GM12878 (cell line): ENCODE measurements around the gene CD82. TPM values are rescaled to one million over a fixed set of nuclear protein-coding genes. Genes with fewer than 3 reads are reported as not detected.

Experiments used
- ATAC-seq: fragments of 200-7000 bp; cut with Tn5 transposase; 3 replicates; pipeline ENCODE4 v1.9.1; 2020; ENCODE audit warnings: mild to moderate bottlenecking, moderate library complexity
- BruUV-seq: library from RNA; stranded (reverse); fragments of 400-500 nt; replicated peaks from 2 replicates; lab custom pipeline; 2021; lab: Mats Ljungman, UMichigan
- CTCF ChIA-PET: fragments of 300-600 bp; sonication (Branson Sonifier 250); formaldehyde crosslinking; extraction: SDS; loops from one replicate; lab custom pipeline; 2021; ENCODE audit warnings: inconsistent platforms; lab: Yijun Ruan, JAX
- POLR2A ChIA-PET: fragments of 350-600 bp; formaldehyde crosslinking; extraction: SDS; loops from one replicate; lab custom pipeline; 2021; ENCODE audit warnings: inconsistent platforms; lab: Charles Lee
- RAD21 ChIA-PET: fragments of 300-600 bp; sonication (Branson Sonifier 250); formaldehyde crosslinking; loops from one replicate; lab custom pipeline; 2023; ENCODE audit warnings: antibody characterized with exemption; ENCODE audit not compliant: unreplicated experiment; lab: Charles Lee
- SMC1A ChIA-PET: fragments of 300-600 bp; sonication (Branson Sonifier 250); formaldehyde crosslinking; loops from one replicate; lab custom pipeline; 2023; ENCODE audit not compliant: unreplicated experiment, uncharacterized antibody; lab: Charles Lee
- DNase-seq: peaks from one replicate; pipeline ENCODE4 v3.0.0-alpha.2; 2011; ENCODE audit warnings: low read depth, low spot score
- FAIRE-seq: peaks from 3 replicates; lab custom pipeline; 2011; peaks lifted over from hg19 to GRCh38; lab: Jason Lieb, UNC
- H2AFZ ChIP-seq: 2 replicates; pipeline ENCODE4 v1.6.0; 2011; ENCODE audit warnings: low read depth, low read length, control low read depth; ENCODE audit not compliant: control insufficient read depth
- H3K27ac ChIP-seq: 2 replicates; pipeline ENCODE4 v1.5.1; 2011; ENCODE audit warnings: control low read depth; ENCODE audit not compliant: control insufficient read depth, insufficient read depth
- H3K27me3 ChIP-seq, 2 experiments: replicated peaks in 1 of 2; 2 replicates each; pipeline versions ENCODE4 v1.6.0 to v1.6.1; 2011; ENCODE audit warnings: low read length in 1 of 2; ENCODE audit not compliant: control insufficient read depth in 2 of 2, insufficient read depth in 2 of 2
- H3K36me3 ChIP-seq, 2 experiments: 2 replicates each; pipeline ENCODE4 v1.5.1; 2011; ENCODE audit warnings: low read length in 1 of 2; ENCODE audit not compliant: control insufficient read depth in 2 of 2, insufficient read depth in 2 of 2
- H3K4me1 ChIP-seq: 2 replicates; pipeline ENCODE4 v1.6.1; 2011; ENCODE audit warnings: mild to moderate bottlenecking, low read length, moderate library complexity, mixed read lengths; ENCODE audit not compliant: control insufficient read depth, insufficient read depth
- H3K4me2 ChIP-seq: 2 replicates; pipeline ENCODE4 v1.6.0; 2011; ENCODE audit warnings: control low read depth; ENCODE audit not compliant: control insufficient read depth, insufficient read depth
- H3K4me3 ChIP-seq: fragments of 200-600 bp; sonication (generic); 2 replicates; pipeline ENCODE4 v1.5.1; 2016
- H3K79me2 ChIP-seq: 2 replicates; pipeline ENCODE4 v1.6.0; 2011; ENCODE audit warnings: low read length; ENCODE audit not compliant: control insufficient read depth, insufficient read depth
- H3K9ac ChIP-seq: 2 replicates; pipeline ENCODE4 v1.8.0; 2011; ENCODE audit warnings: low read length, control low read depth, mixed read lengths; ENCODE audit not compliant: control insufficient read depth, insufficient read depth
- H3K9me3 ChIP-seq: replicated peaks from 3 replicates; pipeline ENCODE4 v1.5.1; 2011; ENCODE audit warnings: mild to moderate bottlenecking, low read length; ENCODE audit not compliant: control insufficient read depth, insufficient read depth
- H4K20me1 ChIP-seq: 2 replicates; pipeline ENCODE4 v1.6.0; 2011; ENCODE audit not compliant: control insufficient read depth, insufficient read depth
- ATF7 ChIP-seq: fragments of 450-650 bp; IDR thresholded peaks from 2 replicates; pipeline ENCODE4 v1.6.1; 2016; ENCODE audit warnings: low read depth, mild to moderate bottlenecking
- CHD4 ChIP-seq: fragments of 200-600 bp; sonication (generic); IDR thresholded peaks from 2 replicates; pipeline ENCODE4 v1.6.1; 2016; ENCODE audit warnings: mild to moderate bottlenecking
- DPF2 ChIP-seq: fragments of 450-650 bp; IDR thresholded peaks from 2 replicates; pipeline ENCODE4 v1.6.1; 2017; ENCODE audit warnings: mild to moderate bottlenecking
- EED ChIP-seq: sonication (generic); IDR thresholded peaks from 2 replicates; pipeline ENCODE4 v1.6.1; 2016; ENCODE audit warnings: antibody characterized with exemption, low read depth
- FOS ChIP-seq: IDR thresholded peaks from 3 replicates; pipeline ENCODE4 v1.6.1; 2011; ENCODE audit warnings: borderline replicate concordance; ENCODE audit not compliant: insufficient read length; ENCODE audit errors: extremely low read depth
- FOXK2 ChIP-seq: fragments of 450-650 bp; IDR thresholded peaks from 2 replicates; pipeline ENCODE4 v1.6.1; 2017; ENCODE audit warnings: mild to moderate bottlenecking, moderate library complexity
- MTA2 ChIP-seq: fragments of 450-650 bp; IDR thresholded peaks from 2 replicates; pipeline ENCODE4 v1.6.1; 2016; ENCODE audit warnings: low read depth, mild to moderate bottlenecking, moderate library complexity
- NFYB ChIP-seq: IDR thresholded peaks from 2 replicates; pipeline ENCODE4 v1.6.1; 2011; ENCODE audit warnings: low read depth, mild to moderate bottlenecking, low read length, improper control_type of control experiment, moderate library complexity; ENCODE audit not compliant: insufficient read depth
- SKIL ChIP-seq: fragments of 450-650 bp; IDR thresholded peaks from 2 replicates; pipeline ENCODE4 v1.6.1; 2017; ENCODE audit warnings: mild to moderate bottlenecking, low read depth, inconsistent platforms; ENCODE audit not compliant: poor library complexity, severe bottlenecking
- SMARCA5 ChIP-seq: fragments of 450-650 bp; IDR thresholded peaks from 2 replicates; pipeline ENCODE4 v1.6.1; 2017; ENCODE audit warnings: mild to moderate bottlenecking
- ZNF207 ChIP-seq: fragments of 450-650 bp; IDR thresholded peaks from 2 replicates; pipeline ENCODE4 v1.6.1; 2014; ENCODE audit warnings: antibody characterized with exemption, mild to moderate bottlenecking, borderline replicate concordance
- WGBS: methylation state at CpG from one replicate; pipeline ENCODE4 v1.1.6; 2016; ENCODE audit warnings: low lambda C conversion rate; ENCODE audit not compliant: insufficient replicate concordance, insufficient coverage; ENCODE audit errors: missing lambda C conversion rate; 5-methylcytosine and 5-hydroxymethylcytosine counted together
- in situ Hi-C: fragments of 300-500 bp; cut with MboI; formaldehyde crosslinking; loops from 9 replicates; pipeline ENCODE4 v1.14.3; 2018; ENCODE audit warnings: mixed read lengths
- intact Hi-C: fragments of 100-400 bp; cut with micrococcal nuclease; formaldehyde crosslinking; loops from one replicate; pipeline ENCODE4 v1.14.2; 2022; ENCODE audit not compliant: unreplicated experiment
- polyA plus RNA-seq, 11 experiments: library from polyadenylated mRNA; depleted of rRNA in 4 of 11; unstranded in 6 of 11; stranded (reverse) in 5 of 11; fragments of >200 nt; fragmentation: Nextera tagmentation in 4 of 11; fragmentation: Illumina TruSeq in 1 of 11; extraction: Ambion mirVana in 4 of 11; extraction: Trizol in 1 of 11; gene quantifications; 1 replicate in 1 of 11; 2 replicates in 10 of 11; pipeline versions ENCODE4 v1.2.1 to v1.2.3, GENCODE V29; 2011 to 2016; ENCODE audit warnings: inconsistent platforms in 2 of 11, missing spikeins in 2 of 11, low read depth in 1 of 11
- total RNA-seq, 4 experiments: library from RNA; depleted of rRNA in 3 of 4; stranded (reverse); fragments of >200 nt in 3 of 4; fragmentation: Illumina TruSeq in 1 of 4; extraction: Trizol in 1 of 4; gene quantifications; 2 replicates each; pipeline versions ENCODE4 v1.2.1 to v1.2.3, GENCODE V29; 2013 to 2021

CD82 gene
- total and polyA plus RNA-seq, 10 of the 15 experiments (the other 5 are each of a cell fraction or from before 2014, with no cell fraction given): 5.2 to 180 (median 84.7) TPM

DNA sequence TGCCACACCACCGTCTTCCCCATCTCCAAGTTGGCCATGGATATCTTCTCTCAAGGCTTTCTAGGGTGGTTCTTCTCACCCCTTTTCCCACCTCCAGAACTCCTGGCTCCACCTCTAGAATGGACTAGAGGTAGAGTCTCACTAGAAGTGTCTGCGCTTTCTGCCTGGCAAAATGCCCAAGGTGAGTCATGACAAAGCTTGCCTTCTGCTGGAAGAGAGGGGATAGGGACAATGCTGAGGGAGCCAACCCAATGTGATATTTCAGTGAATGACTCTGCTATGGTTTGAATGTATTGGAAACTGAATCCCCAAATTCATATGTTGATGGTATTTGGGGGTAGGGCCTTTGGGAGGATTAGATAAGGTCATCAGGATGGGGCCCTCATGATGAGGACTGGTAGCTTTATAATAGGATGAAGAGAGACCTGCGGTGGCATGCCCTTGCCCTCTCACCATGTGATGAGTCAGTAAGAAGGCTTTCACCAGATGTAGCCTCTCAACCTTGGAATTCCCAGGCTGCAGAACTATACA lies 4.1 kb upstream of the CD82 start:
- ATAC-seq: no peak
- H3K27me3 ChIP-seq: no peaks in the 10 kb centered on the region
- RAD21 ChIA-PET: interaction anchor here (1.0 to 8.5 kb wide), 7 partner anchors 8 to 58 kb away, joined by 5 to 190 read pairs (median 76); no protein-coding TSS in a partner anchor

More for the DNA sequence above, 4.1 kb upstream of the CD82 start:
- Histone ChIP-seq H3K9ac (no peak overlapping the region), H3K79me2 (peaks cover 9% of the 10 kb centered on the region), H3K4me3 (no peak overlapping the region), H2AFZ (no peak overlapping the region), H3K4me2 (no peak overlapping the region), H4K20me1 (no peaks in the 10 kb centered on the region), H3K9me3 (no peaks in the 10 kb centered on the region; the same call in 2 of the 3 replicates), H3K36me3 (no peaks in the 10 kb centered on the region), H3K4me1 (peaks cover 32% of the 10 kb centered on the region), H3K27ac (no peak overlapping the region)
- intact Hi-C loops (loop anchor here (10.0 kb wide), 1 partner anchor 877 kb away; the partner anchor contains the start of gene HSD17B12), in situ Hi-C loops (no loop called here)
- CTCF ChIA-PET: interaction anchor here (1.0 to 9.0 kb wide), 3 partner anchors 12 to 52 kb away, joined by 4 to 477 read pairs (median 109); no protein-coding TSS in a partner anchor
- SMC1A ChIA-PET: interaction anchor here (1.9 to 14.0 kb wide), 4 partner anchors 10 to 52 kb away, joined by 5 to 433 read pairs (median 104); no protein-coding TSS in a partner anchor
- no peak for TF ChIP-seq FOS
- TF ChIP-seq SKIL: no peak
- no peak for TF ChIP-seq ATF7
- TF ChIP-seq DPF2: no peak
- TF ChIP-seq EED: no peak
- no peak for TF ChIP-seq CHD4
- no peak for TF ChIP-seq MTA2
- no peak for TF ChIP-seq SMARCA5
- TF ChIP-seq FOXK2: no peak
- TF ChIP-seq ZNF207: no peak
- no peak for TF ChIP-seq NFYB
- BruUV-seq: no TSS peak
- POLR2A ChIA-PET: interaction anchor here (2.1 to 23.1 kb wide), 5 partner anchors 8 to 51 kb away, joined by 5 to 434 read pairs (median 23); no protein-coding TSS in a partner anchor
- FAIRE-seq: no peak
- DNase-seq: no peak
- WGBS: 95% methylated on average over 3 of the region's 3 CpGs
